CD4-positive, alpha-beta T cell treated with Interleukin-1 beta for 1 hour (primary cell): ENCODE data around the gene MED14.

ENCODE experiments used
- DNase-seq, 2 donors: peaks; one replicate each; pipeline ENCODE4 v3.0.0-alpha.2; 2020 to 2022

Gene MED14

GRCh38 chrX:40729598-40730584 lies 5.5 kb downstream of the MED14 start:
- DNase-seq: no peak

GRCh38 chrX:40727581-40728252 lies 7.6 kb downstream of the MED14 start:
- no peak for DNase-seq

GRCh38 chrX:40727093-40727492 lies 8.2 kb downstream of the MED14 start:
- no peak for DNase-seq

- no peak for DNase-seq
These were observed 12.4 kb downstream of the MED14 start for GRCh38 chrX:40722930-40723329.

GRCh38 chrX:40721489-40722106 lies 13.7 kb downstream of the MED14 start:
- no peak for DNase-seq

- DNase-seq: no peak
These were observed 14.6 kb downstream of the MED14 start for GRCh38 chrX:40720792-40721191.

GRCh38 chrX:40720339-40720738 lies 15.0 kb downstream of the MED14 start:
- no peak for DNase-seq

GRCh38 chrX:40719731-40720130 lies 15.6 kb downstream of the MED14 start:
- DNase-seq: no peak

- no peak for DNase-seq
These were observed 16.1 kb downstream of the MED14 start for GRCh38 chrX:40719218-40719617.

- no peak for DNase-seq
These were observed 25.9 kb downstream of the MED14 start for GRCh38 chrX:40709395-40709794.

GRCh38 chrX:40705658-40706312 lies 29.6 kb downstream of the MED14 start:
- DNase-seq: no peak

- DNase-seq: no peak
These were observed 34.6 kb downstream of the MED14 start for GRCh38 chrX:40700640-40701342.

- no peak for DNase-seq
These were observed 36.5 kb downstream of the MED14 start for GRCh38 chrX:40698851-40699250.

GRCh38 chrX:40694802-40695201 lies 40.5 kb downstream of the MED14 start:
- DNase-seq: no peak

GRCh38 chrX:40688929-40689328 lies 46.4 kb downstream of the MED14 start:
- DNase-seq: no peak

- DNase-seq: no peak
These were observed 48.2 kb downstream of the MED14 start for GRCh38 chrX:40687169-40687568.

- no peak for DNase-seq
These were observed 49.9 kb downstream of the MED14 start for GRCh38 chrX:40685362-40685918.

GRCh38 chrX:40684092-40684491 lies 51.2 kb downstream of the MED14 start:
- no peak for DNase-seq

GRCh38 chrX:40683245-40683644 lies 52.1 kb downstream of the MED14 start:
- DNase-seq: no peak

GRCh38 chrX:40671126-40671525 lies 64.2 kb downstream of the MED14 start:
- no peak for DNase-seq

- no peak for DNase-seq
These were observed 71.3 kb downstream of the MED14 start for GRCh38 chrX:40663880-40664630.
